Omental fat pad (tissue), 4 donors: ENCODE data around the gene KRTAP10-10. TPM values are rescaled to one million over a fixed set of nuclear protein-coding genes. Genes with fewer than 3 reads are reported as not detected.
"Not testable (repeated sequence)": the region's sequence is repeated elsewhere in the genome, so short reads cannot be mapped to it uniquely, and the experiment has no call there.

Experiments
- ATAC-seq: fragments of 150-250 bp; one replicate; pipeline ENCODE4 v1.9.1; 2016; ENCODE audit warnings: mild to moderate bottlenecking, moderate library complexity; ENCODE audit not compliant: low FRiP score
- DNase-seq: peaks from one replicate; pipeline ENCODE4 v3.0.0-alpha.2; 2019; ENCODE audit warnings: low spot score
- total RNA-seq, 4 donors: library from RNA; depleted of rRNA; stranded (reverse); fragments of >200 nt; gene quantifications; one replicate each; pipeline ENCODE4 v1.1.0, GENCODE V29; 2016
- TF ChIP-seq, protein P1 (sequence below), 3 donors: fragments of 450-650 bp; IDR thresholded peaks; one replicate each; pipeline ENCODE4 v1.5.1; 2016 to 2017; ENCODE audit warnings: antibody characterized with exemption in 3 of 3, mild to moderate bottlenecking in 3 of 3, moderate library complexity in 2 of 3

Gene KRTAP10-10
- total RNA-seq, 4 donors from 2014 or later, result not detected

DNA sequence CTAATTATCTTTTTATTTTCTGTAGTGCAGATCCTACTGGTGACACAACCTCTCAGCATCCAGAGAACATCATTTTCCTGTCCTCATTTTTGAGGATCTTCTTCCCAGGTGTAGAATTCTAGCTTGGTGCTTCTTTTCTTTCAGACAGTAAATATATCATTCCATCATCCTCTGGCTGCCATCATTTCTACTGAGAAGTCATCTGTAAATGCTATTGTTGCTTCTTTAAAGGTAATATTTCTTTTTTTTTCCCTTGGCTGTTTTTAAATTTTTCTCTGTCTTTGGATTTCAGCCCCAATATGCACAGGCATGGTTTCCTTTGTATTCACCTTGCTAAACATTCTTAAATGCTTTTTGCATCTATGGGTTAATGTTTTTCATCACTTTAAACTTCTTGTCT lies 13.6 kb upstream of the KRTAP10-10 start:
- no peak for DNase-seq

DNA sequence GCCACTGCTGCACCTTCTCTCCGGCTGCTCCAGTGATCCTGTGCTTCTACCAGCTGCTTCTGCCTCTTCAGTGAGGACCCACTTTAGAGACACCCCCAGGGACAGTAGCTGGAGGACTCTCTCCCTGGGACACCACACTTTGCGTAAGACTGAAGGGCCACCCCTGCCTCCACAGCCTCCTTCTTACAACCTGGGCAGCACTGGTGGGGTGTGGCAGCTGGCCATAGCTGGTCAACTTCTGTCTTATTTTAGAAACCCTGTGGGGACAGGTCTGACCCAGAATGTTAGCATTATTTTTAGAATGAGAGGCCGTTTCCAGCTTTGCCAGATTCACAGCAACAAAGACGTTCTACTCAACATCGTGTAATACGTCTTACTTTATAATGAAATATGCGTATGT lies 11.4 kb upstream of the KRTAP10-10 start:
- TF ChIP-seq, protein P1, sequence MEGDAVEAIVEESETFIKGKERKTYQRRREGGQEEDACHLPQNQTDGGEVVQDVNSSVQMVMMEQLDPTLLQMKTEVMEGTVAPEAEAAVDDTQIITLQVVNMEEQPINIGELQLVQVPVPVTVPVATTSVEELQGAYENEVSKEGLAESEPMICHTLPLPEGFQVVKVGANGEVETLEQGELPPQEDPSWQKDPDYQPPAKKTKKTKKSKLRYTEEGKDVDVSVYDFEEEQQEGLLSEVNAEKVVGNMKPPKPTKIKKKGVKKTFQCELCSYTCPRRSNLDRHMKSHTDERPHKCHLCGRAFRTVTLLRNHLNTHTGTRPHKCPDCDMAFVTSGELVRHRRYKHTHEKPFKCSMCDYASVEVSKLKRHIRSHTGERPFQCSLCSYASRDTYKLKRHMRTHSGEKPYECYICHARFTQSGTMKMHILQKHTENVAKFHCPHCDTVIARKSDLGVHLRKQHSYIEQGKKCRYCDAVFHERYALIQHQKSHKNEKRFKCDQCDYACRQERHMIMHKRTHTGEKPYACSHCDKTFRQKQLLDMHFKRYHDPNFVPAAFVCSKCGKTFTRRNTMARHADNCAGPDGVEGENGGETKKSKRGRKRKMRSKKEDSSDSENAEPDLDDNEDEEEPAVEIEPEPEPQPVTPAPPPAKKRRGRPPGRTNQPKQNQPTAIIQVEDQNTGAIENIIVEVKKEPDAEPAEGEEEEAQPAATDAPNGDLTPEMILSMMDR (IDR thresholded peaks at IDR 0.05), result no peak
- DNase-seq (no peak), ATAC-seq (no peak)

More for the DNA sequence above, 13.6 kb upstream of the KRTAP10-10 start:
- TF ChIP-seq, protein P1 (IDR thresholded peaks at IDR 0.05), result no peak
- no peak for ATAC-seq

DNA sequence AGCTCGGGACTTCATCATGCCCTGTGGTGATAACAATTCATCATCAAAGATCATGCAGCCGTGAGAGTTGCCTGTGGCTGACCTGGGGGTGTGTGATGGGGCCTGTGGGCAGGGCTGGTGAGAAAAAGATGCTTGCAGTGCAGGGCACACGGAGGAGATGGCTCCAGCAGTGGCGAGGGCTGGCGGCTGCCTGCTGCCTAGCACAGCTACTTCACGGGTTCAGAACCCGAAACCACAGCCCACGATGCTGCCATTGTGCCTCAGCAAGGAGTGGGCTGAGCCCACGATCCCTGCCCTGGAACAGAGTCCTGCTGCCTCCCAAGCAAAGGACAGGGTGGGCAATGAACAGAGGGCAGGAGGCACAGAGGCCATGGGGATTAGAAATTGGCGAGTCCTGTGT lies 10.9 kb upstream of the KRTAP10-10 start:
- ATAC-seq, result no peak
- DNase-seq, result no peak
- TF ChIP-seq, protein P1 (IDR thresholded peaks at IDR 0.05), result no peak

DNA sequence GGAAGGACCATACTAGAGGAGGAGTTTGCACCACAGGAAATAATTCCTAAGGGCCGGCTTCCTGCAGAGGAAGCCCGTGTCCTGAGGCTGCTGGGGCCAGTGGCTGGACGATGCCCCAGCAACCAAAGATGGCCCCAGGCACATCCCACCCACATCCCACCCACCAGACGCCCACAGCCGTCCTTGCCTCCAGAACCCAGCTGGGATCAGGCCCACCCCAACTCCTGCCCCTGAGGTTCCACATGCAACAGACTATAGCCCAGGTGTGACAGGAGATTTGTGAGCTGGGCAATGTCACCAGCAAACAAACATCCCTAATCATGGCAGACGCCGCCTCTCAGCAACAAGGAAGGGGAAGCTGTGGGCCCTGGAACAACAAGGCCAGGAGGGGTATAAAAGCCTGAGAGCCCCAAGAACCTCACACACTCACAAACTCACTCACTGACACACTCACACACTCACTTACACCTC lies 10.4 kb upstream of the KRTAP10-10 start, which contains the start of gene KRTAP10-9:
Gene KRTAP10-9, plus strand, starts transcription at position 421 of the 471 bp plus-strand sequence. CDS start 79 bp downstream, outside the sequence.
- no peak for DNase-seq
- ATAC-seq, result no peak

DNA sequence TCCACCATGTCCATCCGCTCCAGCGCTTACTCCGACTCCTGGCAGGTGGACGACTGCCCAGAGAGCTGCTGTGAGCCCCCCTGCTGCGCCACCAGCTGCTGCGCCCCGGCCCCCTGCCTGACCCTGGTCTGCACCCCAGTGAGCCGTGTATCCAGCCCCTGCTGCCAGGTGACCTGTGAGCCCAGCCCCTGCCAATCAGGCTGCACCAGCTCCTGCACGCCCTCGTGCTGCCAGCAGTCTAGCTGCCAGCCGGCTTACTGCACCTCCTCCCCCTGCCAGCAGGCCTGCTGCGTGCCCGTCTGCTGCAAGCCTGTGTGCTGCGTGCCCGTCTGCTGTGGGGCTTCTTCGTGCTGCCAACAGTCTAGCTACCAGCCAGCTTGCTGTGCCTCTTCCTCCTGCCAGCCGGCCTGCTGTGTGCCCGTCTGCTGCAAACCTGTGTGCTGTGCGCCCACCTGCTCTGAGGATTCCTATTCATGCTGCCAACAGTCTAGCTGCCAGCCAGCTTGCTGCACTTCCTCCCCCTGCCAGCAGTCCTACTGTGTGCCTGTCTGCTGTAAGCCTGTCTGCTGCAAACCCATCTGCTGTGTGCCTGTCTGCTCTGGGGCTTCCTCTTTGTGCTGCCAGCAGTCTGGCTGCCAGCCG lies 9.9 kb upstream of the KRTAP10-10 start:
- not testable (repeated sequence) for ATAC-seq, DNase-seq

More for the DNA sequence above, 10.4 kb upstream of the KRTAP10-10 start, which contains the start of gene KRTAP10-9:
- TF ChIP-seq, protein P1 (IDR thresholded peaks at IDR 0.05), result no peak

DNA sequence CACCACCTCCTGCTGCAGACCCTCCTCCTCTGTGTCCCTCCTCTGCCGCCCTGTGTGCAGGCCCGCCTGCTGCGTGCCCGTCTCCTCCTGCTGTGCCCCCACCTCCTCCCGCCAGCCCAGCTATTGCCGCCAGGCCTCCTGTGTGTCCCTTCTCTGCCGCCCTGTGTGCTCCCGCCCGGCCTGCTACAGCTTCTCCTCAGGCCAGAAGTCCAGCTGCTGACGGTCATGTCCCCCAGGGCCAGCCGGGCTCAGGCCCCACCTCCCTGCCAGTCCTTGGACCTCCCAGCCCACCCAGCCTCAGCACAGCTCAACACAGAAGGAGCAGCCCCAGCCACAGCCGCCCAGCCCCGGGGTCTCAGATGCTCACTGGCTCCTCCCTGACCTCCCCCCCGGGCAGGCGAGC lies 9.3 kb upstream of the KRTAP10-10 start:
- ATAC-seq, DNase-seq: not testable (repeated sequence)

DNA sequence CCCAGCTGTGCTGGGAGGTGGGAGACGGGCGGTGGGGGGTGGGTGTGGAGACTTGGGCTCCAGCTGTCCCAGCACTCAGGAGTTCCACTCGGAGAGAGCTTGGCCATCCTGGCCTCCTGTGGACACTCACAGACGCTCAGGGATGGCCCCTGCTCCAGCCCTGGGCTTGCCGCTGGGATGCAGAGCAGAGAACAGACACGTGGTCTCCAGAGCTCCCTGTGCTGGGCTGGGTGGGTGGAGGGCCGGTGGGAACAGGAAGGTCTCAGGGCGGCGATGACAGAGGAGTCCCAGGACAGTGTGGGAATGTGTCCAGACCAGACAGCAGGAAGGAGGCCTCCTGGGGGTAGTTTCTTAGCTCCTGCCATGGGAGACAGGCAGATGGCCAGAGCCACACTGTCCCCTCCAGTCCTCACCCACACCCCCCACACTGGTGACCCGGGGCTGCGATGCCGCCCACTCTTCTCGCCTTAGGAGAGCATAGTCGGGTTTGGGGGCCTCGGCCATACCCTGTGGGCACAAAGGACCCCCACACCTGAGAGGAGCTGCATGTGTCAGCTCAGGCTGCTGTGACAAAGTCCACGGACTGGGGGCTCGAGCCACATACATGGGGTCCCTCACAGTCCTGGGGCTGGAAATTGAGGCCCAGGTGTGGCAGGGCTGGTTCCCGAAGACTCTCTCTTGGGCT lies 8.3 kb upstream of the KRTAP10-10 start:
- DNase-seq (no peak), ATAC-seq (no peak)
- TF ChIP-seq, protein P1 (IDR thresholded peaks at IDR 0.05), result no peak

DNA sequence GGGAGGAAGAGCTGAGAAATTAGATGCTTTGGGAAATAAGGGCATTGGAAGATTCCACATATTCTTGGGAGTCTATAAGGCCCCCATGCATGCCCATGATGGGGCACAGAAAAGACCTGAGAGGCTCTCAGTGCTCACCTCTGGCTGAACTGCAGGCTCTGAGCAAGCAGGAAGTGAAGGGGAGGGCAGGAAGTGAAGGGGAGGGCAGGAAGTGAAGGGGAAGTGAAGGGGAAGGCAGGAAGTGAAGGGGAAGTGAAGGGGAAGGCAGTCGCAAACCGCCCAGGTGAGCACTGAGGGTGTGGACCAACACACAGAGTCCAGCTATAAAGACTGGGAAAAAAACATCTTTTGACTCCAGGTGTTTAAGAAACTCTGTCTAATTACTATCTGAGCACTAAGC lies 6.7 kb upstream of the KRTAP10-10 start:
- DNase-seq, result no peak
- TF ChIP-seq, protein P1 (IDR thresholded peaks at IDR 0.05), result no peak
- no peak for ATAC-seq
